SW480 (cell line): Measurements from ENCODE around the gene SIRPA.

Source experiments
- DNase-seq: peaks from one replicate; pipeline ENCODE4 v3.0.0-alpha.2; 2016; ENCODE audit warnings: low spot score

The SIRPA gene

DNA sequence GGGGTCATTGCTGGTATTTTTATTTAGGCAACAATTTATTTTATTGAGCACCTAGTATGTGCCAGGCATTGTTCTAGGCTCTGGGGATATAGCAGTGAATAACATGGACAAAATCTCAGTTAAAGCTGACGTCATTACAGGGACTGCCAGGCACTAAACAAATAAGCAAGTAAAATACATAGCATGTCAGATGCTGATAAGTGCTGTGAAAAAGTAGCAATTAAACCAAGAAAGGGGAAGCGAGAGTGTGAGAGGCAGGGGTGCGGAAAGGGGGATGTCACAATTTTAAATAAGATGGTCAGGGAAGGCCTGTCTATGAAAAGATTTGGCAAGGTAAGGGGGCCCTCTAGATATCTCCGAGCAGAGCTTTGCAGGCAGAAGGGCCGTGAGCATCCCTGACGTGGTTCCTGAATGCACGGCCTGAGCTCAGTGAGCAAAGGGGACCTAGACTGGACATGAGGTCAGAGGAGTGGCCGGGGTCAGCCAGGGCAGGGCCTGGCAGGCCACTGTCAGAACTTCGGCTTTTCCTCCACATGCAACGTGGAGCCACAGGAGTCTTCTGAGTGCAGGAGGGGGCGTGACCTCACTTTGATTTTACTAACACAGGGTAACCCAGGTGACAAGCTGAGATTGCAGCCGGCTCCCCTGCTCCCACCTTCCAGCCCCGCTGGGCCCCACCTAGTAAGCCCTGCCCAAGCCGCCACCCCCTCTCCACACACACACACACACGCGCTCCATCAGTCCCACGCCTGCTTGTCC is 24.2 kb upstream of the SIRPA start:
- DNase-seq: peak; percentile 21

DNA sequence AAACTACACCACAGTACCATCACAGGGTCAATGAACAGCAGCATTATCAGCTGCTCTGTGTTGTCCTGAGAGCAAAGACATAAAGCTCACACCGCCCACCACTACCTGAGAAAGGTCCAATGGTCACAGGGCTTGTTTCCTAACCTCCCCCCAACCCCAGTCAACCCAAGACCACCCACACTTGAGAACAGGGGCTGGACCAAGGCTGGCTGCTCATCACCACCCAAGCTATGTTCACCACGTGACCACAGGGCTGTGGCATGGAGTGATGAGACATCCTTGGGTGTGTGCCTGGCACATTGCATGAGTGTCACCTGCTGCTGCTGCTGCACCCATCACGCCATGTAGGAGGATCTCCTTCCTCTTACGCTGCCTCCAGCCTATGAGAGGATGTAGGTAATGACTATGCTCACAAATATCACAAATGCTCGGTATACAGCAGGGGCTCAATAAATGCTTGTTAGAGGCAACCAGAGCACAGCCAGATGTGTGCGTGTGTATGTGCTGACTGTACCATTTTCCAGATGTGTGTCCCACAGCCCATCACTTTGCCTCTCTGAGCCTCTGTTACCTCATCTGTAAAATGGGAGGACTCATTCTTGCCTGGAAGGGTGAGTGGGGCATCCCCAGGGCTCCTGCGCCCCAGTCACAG is 23.3 kb upstream of the SIRPA start:
- peak; percentile 69 for DNase-seq

DNA sequence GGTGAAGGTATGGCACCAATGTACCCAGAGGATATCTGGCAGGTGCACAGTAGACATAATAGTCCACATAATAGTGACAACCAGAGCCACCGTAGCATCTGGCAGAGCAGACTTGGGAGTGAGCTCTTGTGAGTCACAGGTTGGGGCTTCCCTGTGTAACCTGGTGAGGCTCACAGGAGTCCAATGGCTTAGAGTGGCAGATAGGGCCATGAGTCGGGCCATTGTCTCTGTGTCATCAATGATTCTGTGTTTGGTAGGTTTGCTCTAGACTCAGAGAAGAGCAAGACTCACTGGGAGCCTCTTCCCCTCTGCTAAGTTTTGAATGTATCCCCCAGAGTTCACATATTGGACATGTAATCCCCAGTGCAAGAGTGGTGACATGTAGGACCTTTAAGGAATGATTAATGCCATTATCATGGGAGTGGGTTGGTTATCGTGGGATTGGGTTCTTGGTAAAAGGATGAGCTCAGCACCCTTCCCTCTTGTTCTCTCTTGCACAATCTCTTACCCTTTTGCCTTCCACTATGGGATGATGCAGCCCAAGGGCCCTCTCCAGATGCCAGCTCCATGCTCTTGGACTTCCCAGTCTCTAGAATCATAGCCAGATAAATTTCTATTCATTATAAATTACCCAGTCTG is 22.6 kb upstream of the SIRPA start:
- peak; percentile 29 for DNase-seq

DNA sequence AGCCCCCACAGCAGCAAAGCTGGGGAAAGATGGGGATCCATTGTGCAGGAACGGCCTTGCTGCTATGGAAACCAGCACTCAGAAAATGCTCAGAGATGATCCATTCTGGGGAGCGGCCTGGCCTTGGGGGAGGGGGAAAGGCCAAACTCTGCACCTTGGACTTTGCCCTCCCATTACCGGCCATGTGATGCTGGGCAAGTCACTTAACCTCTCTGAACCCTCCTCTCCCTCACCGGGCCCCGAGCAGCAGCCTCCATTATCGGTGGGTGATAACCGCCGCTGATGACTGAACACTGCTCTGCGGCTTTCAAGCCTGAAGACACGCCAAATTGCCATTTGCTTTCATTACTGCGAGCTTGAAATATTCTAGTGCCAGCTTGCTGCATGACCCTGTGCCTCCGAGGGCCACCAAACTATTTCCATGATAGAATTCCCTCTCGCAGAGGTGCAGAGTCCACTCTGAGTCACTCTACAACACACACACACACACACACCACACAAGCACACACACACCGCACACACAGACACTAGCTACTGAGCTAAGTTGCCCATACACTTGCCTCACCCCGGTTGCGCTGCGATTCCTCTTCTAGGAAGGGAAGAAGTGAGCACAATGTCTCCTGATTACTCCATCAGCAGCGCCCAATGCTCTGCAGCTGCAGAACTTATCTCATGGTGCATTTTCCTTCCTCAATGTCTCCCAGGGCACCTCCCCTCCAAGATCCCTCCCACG is 20.6 kb upstream of the SIRPA start:
- peak; percentile 76 for DNase-seq

DNA sequence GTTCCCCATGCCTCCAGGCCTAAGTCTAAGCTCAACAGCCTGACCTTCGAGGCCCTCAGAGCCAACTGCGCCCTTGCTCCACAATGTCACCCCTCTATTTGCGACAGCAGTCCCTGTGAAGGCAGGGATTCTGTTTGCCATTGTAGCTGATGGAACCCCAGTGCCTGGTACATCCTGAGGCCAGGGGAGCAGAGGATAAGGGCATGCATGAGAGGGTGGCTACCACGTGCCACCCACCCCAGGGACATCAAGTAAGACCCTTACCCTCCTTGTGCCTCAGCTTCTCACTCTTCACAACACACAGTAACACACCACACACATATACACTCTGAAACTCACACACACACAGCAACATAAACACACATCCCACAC is 20.0 kb upstream of the SIRPA start:
- DNase-seq: no peak

DNA sequence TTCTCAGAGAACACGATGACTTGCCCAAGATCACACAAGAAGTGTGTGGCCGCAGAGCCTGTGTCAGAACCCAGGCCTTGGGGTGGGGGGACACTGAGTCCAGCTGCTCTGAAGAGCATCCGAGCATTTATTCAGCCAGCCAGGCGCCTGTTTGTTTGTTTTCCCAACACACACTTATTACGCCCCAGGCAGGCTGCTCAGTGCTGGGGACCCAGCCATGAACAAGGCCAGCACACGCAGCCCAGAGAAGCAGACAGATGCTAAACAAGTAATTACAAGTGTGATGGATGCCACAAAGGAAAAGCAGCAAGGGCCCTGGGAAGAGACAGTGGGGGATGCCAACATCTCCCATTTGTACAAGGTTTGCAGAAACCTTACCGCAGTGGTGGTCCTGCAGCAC is 19.4 kb upstream of the SIRPA start:
- no peak for DNase-seq

DNA sequence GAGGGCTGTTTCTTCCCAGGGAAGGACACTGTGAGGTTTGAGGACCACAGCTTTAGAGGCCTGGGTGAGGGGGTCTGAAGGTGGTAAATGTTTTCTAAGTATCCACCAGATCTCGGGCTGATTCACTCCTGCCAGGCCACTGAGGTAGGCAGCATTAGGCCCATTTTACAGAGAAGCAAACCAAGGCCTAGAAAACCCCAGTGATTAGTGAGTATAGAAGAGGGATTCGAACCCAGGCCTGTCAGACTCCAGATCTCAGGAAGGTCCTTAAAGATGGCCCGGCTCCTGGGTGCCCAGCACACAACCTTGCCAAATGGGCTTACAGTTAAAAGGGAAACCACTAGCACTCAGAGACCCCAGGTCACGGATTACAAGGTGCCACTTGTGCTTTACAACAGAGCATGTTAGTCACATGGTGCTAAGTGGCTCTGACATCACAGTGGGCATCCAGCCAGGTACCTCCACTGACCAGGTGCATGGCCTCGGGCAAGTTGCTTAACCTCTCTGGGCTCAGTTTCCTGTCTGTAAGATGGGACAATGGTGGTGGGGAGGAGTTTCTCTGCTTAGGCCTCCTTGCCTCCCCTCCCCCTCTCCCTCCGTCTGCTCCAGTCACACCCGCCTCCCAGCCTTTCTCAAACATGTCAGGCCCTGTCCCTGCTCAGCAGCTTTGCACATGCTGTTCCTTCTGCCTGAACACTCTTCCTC is 18.8 kb upstream of the SIRPA start:
- DNase-seq: peak; percentile 34

DNA sequence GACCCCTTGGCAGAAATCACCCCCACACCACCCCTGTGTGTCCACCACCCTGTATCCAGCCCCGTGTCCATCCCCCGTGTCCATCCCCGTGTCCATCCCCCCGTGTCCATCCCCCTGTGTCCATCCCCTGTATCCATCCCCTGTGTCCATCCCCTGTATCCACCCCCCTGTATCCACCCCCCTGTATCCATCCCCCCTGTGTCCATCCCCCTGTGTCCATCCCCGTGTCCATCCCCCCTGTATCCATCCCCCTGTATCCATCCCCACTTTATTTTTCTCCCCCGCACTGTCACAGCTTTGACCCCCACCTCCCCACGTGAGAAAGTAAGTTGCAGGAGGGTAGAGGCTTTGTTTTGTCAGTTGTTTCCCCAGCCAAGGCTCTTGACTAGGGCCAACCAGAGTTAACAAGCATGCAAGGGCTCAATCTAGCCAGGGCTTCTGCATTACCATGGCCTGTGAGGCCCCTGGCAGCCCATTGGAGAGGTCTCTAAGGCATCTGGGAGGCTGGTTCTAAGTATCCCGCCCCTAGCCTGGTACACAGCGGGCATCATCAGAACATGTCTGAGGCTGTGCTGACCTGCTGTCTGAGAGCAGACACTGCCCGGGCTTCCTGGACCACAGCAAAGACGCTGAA is 18.1 kb upstream of the SIRPA start:
- DNase-seq: peak; percentile 36

DNA sequence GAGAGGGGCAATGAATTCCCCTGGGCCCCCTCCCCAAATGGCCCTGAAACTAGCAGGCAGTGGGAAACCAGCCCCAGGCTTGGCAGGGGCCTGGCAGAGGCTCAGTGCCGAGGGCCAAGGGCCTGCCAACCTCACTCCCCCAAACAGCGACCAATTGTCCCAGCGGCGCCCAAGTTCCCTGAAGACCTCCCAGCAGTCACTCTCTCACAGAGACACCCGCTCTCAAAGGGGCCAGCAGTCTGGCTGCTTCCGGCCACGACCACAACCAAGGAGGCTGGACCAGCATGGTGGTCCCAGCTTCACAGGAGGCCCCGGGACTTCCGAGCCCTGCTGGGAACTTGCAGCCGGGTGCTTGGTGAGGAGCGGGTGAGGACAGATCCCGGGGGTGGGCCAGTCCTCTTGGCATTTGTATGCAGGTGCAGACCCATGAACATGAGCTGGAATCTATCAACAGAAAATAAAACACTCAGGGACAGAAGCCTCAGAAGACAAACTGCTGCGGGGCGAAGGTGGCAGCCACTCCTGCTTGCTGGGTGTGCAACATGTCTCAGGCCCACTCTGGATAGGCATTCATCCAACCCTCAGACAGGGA is 17.5 kb upstream of the SIRPA start:
- DNase-seq: no peak

DNA sequence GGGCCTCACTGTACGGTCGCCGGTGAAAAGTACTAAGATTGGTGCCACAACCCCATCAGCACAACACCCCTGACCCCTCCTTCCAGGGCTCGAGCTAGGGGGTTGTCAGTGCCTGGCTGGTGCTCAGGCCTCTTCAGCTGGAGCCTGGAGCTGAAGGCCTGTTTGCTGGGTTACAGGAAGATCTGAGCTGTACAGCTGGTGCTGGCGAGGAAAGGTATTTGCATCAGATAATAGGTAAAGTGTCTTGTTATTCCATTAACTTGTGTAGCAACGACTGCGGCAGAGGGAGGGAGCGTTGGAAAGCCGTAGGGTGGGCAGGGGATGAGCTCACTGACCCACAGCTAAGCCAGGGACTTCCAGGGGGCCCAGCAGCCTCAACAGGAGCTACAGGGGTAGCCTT is 15.8 kb upstream of the SIRPA start:
- DNase-seq: no peak

DNA sequence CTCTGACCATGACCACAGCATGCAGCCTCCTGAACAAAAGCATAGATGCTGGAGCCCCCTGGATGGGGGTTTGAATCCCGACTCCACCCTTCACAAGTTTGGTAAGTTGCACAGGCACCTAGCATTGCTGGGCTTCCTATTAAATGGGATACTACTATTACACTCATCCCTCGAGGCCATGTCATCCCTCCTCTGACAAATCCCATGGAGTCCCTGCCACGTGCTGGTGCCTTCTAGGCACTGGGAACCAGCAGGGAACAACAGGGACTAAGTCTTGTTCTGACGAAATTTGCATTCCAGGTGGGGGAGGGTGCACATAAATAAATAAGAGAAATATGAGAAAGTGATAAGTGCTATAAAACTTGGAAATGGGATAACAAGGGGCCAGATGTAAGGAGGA is 15.3 kb upstream of the SIRPA start:
- no peak for DNase-seq

DNA sequence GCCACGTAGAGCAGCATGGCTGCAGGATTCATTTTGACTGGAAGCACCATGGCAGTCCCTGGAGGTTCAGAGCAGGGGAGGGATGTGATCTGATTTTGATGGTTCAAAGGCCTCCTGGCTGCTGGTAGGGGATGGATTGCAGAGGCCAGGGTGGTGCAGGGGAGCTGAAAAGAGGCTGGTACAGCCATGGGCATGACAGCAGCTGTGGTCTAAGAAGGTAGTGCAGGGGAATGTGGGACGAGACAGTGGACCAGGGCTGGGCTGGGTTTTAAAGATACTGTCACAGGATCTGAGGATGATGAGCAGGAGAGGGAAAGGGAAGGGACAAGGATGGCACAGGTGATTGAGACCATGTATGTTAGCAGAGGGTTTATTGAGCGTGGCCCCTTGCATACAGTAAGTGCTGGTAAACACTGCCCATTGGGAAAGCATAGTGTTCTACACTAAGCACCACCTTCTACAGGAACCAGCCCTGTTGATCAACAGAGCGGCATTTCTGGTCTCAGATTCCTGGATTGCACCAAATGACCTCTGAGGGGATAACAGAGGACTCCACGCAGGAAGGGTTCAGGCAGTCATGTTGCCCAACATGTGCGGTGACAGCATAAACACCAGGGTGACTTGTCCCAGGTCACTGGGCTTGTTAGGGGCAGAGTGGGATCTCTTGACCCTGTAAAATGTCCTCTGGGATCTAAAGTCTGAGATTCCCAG is 14.5 kb upstream of the SIRPA start:
- no peak for DNase-seq

DNA sequence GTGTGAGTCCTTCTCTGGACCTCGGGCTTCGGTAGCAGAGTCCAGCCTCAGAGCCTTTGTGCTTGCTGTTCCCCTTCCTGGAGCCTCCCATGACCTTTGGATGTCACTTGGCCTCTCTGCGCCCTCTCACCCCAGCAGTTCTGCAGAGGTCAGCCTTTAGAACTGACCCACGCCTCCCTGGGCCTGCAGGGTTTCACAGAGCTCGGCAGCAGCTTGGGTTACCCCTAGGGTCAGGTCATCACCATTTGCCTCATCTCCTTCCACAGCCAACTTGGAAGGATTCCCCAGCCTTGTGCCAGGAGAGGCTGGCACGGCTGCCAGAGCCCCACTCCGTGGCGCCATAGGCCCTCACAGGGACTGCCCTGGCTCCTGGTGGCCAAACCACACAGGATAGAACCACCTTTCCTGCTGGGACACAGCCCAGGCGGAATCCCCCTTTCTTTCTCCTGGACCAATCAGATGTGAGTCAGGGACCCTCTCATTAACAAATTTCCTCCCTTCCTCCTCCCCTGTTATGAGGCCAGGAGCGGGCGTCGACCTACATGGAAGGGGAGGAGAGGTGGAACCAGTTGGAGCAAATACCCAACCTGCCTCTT is 13.9 kb upstream of the SIRPA start:
- DNase-seq: no peak

DNA sequence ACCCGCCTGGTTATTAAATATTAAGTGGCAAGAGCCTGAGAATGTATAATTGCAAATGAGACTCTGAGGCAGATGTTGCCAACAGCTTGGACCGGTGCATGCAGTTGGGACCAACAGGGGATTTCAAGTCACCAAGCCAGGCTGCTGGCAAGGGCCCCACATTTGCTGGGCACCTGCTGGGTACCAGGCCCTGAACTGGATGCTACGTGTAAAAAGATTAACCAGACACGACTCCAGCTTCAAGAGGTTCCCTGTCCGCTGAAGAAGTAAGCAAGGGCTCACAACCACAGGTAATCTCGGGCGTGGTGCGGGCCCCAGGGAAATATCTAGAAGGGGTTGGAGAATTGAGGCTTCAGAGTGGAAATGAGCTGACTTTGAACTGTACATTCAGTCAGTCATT is 13.2 kb upstream of the SIRPA start:
- no peak for DNase-seq

DNA sequence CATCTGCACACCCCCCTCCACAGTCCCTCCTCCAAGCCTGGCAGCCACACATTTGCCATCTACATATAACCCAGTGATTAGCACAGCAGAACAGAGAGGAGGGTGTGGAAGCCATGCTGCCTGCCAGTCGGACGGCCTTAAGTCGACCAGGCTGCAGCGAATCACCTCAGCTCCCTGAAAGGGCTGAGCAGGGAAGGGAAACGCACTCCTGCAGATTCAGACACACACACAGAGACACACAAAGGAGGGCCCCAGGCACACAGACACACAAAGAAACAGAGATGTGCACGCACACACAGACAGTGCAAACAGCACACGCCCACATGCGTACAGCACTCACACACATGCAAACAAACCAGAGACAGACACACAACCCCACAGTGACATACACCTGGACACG is 11.2 kb upstream of the SIRPA start:
- no peak for DNase-seq

DNA sequence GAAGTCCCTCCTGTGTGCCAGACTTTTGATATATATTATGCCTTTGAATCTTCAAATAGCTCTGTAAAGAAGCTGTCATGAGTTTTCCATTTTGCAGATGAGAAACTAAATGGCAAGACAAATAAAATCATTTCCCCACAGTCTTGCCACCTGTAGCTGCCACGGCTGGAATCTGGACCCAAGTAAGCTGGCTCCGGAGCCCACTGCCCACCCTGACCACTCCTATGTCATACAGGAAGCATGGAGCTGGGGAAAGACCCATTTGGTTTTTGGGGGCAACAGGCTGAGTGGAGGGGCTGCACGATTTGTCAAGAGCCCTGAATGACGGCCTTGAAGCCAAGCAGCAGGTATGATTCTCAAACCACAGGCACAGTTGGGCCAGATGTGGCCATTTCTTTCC is 10.0 kb upstream of the SIRPA start:
- DNase-seq: no peak

DNA sequence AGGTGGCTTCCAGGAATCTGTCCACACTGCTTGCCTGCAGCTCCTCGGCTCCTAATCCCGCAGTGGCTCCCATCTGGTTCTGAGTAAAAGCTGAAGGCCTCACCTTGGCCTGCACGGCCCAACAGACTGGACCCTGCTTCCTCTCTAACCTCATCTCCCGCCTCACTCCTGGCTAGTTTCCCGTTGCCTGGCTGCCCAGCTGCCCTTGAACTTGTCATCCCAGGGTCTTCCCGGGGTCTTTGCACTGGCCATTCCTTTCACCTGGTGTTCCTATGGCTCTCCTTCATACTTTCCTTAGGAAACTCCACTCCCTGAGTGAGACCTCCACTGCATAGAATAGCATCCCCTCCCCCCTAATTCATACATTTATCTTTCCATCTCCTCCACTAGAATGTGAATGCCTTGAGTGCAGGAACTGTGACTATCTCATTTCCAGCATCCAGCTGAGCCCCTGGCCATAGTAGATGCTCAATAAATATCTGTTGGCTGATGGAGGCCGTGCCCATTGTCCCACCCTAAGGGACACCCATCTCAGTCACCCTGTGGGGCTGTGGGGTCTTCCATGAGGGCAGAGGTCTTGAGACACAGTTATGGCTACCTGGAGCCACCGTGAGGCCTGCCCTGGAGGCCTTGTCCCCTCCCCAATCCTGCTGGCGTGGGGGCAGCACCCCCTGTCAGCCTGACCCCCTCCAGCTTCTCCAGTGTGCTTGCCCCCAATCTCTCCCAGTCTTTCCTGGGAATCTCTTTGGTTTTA is 9.1 kb upstream of the SIRPA start:
- no peak for DNase-seq

DNA sequence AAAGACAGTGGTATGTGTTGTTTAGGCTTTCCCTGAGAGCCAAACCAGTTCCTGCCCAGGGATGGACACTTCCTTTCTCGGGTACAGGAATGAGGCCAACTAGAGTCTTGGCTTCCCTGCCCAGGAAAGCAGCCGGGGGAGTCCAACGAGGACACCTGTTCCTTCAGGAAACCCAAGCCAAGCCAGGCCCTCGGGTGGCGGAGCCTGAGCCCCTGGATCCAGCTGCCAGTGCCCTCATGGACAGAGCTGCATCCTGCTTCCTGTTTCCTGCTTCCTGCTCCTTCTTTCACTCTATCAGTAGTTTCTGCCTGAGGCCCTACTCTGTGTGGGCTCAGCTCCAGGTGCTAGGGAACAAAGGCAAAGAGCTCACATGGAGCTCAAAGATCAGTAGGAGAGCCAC is 7.9 kb upstream of the SIRPA start:
- no peak for DNase-seq

DNA sequence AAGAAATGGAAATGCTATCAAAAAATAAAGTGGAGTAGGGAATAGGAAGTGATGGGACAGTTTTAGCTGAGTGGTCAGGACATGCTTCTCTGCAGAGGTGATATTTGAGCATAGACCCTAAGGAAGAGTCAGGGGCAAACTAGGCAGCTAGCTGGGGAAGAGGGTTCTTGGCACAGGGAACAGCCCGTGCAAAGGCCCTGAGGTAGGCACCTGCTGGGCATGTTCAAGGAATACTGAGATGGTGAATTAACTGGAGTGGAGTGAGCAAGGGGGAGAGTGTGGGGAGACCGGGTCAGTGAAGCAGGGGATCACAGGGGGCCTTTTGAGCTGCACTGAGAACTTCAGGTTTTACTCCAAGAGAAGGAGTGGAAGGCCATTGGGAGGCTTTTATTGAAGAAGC is 7.5 kb upstream of the SIRPA start:
- no peak for DNase-seq
